Suprapubic skin (tissue), 4 donors: Measurements from ENCODE around the gene RASSF7. TPM values are rescaled to one million over a fixed set of nuclear protein-coding genes. Genes with fewer than 3 reads are reported as not detected.
A peak's percentile ranks its signal among the peaks of the same experiment; 100 is the strongest.

Experiments used
- DNase-seq, 2 donors: peaks; one replicate each; pipeline ENCODE4 v3.0.0-alpha.2; 2019; ENCODE audit warnings: low spot score in 2 of 2
- H3K27ac ChIP-seq: fragments of 200-600 bp; sonication (generic); one replicate; pipeline ENCODE4 v1.5.1; 2019
- H3K27me3 ChIP-seq: fragments of 200-600 bp; sonication (generic); one replicate; pipeline ENCODE4 v1.5.1; 2019
- H3K36me3 ChIP-seq: fragments of 200-600 bp; sonication (generic); one replicate; pipeline ENCODE4 v1.5.1; 2019
- H3K4me1 ChIP-seq: fragments of 200-600 bp; sonication (generic); one replicate; pipeline ENCODE4 v1.5.1; 2019
- H3K4me3 ChIP-seq: fragments of 200-600 bp; sonication (generic); one replicate; pipeline ENCODE4 v1.5.1; 2019; ENCODE audit warnings: mild to moderate bottlenecking
- H3K9me3 ChIP-seq: fragments of 200-600 bp; sonication (generic); one replicate; pipeline ENCODE4 v1.5.1; 2019
- EP300 ChIP-seq: sonication (generic); formaldehyde crosslinking; IDR thresholded peaks from one replicate; pipeline ENCODE4 v1.6.1; 2017; ENCODE audit warnings: antibody characterized with exemption
- POLR2A ChIP-seq, 2 donors: fragments of 450-650 bp; IDR thresholded peaks; one replicate each; pipeline ENCODE4 v1.6.1; 2017; ENCODE audit warnings: antibody characterized with exemption in 2 of 2, mild to moderate bottlenecking in 2 of 2, moderate library complexity in 2 of 2
- POLR2AphosphoS5 ChIP-seq, 3 donors: sonication (generic); formaldehyde crosslinking; IDR thresholded peaks; one replicate each; pipeline ENCODE4 v1.6.1; 2017; ENCODE audit warnings: antibody characterized with exemption in 3 of 3
- WGBS: methylation state at CpG from one replicate; pipeline ENCODE4 v1.1.5; 2018; 5-methylcytosine and 5-hydroxymethylcytosine counted together
- total RNA-seq, 4 donors: library from RNA; depleted of rRNA; stranded (reverse); fragments of >200 nt; gene quantifications; one replicate each; pipeline ENCODE4 v1.1.0, GENCODE V29; 2016
- TF ChIP-seq, protein P1 (sequence below), 2 donors: fragments of 200-600 bp in 1 of 2; fragments of 450-650 bp in 1 of 2; sonication (generic) in 1 of 2; IDR thresholded peaks; one replicate each; pipeline ENCODE4 v1.5.1; 2016 to 2019; ENCODE audit warnings: antibody characterized with exemption in 2 of 2, mild to moderate bottlenecking in 1 of 2, moderate library complexity in 1 of 2

RASSF7 gene
- total RNA-seq, 4 donors from 2014 or later = 82.6 to 113 (median 87.0) TPM

- no peak for TF ChIP-seq EP300
- TF ChIP-seq, protein P1, sequence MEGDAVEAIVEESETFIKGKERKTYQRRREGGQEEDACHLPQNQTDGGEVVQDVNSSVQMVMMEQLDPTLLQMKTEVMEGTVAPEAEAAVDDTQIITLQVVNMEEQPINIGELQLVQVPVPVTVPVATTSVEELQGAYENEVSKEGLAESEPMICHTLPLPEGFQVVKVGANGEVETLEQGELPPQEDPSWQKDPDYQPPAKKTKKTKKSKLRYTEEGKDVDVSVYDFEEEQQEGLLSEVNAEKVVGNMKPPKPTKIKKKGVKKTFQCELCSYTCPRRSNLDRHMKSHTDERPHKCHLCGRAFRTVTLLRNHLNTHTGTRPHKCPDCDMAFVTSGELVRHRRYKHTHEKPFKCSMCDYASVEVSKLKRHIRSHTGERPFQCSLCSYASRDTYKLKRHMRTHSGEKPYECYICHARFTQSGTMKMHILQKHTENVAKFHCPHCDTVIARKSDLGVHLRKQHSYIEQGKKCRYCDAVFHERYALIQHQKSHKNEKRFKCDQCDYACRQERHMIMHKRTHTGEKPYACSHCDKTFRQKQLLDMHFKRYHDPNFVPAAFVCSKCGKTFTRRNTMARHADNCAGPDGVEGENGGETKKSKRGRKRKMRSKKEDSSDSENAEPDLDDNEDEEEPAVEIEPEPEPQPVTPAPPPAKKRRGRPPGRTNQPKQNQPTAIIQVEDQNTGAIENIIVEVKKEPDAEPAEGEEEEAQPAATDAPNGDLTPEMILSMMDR (IDR thresholded peaks at IDR 0.05) = no peak
- no peak for TF ChIP-seq POLR2A (IDR thresholded peaks at IDR 0.05)
- WGBS = 86% methylated on average over 17 of the region's 28 CpGs
- H3K27me3 ChIP-seq = no peaks in the 10 kb centered on the region
- no peaks in the 10 kb centered on the region for H3K9me3 ChIP-seq
- H3K27ac ChIP-seq = no peak overlapping the region
- DNase-seq = peak; percentile 64 to 74
- peaks cover 34% of the 10 kb centered on the region for H3K4me1 ChIP-seq
- H3K36me3 ChIP-seq = peaks cover 31% of the 10 kb centered on the region
- no peak overlapping the region for H3K4me3 ChIP-seq
Observed at GRCh38 chr11:530960-531831, 29.6 kb upstream of the RASSF7 start.

- no peak for TF ChIP-seq POLR2A (IDR thresholded peaks at IDR 0.05)
- TF ChIP-seq POLR2AphosphoS5 (IDR thresholded peaks at IDR 0.05) = no peak
- TF ChIP-seq EP300 = no peak
- TF ChIP-seq, protein P1 (IDR thresholded peaks at IDR 0.05) = no peak
- no peaks in the 10 kb centered on the region for H3K9me3 ChIP-seq
- DNase-seq = no peak
- 91% methylated on average over 8 of the region's 18 CpGs for whole genome bisulfite sequencing
- no peak overlapping the region for H3K4me3 ChIP-seq
- H3K4me1 ChIP-seq = peaks cover 42% of the 10 kb centered on the region
- peaks cover 31% of the 10 kb centered on the region for H3K36me3 ChIP-seq
- H3K27ac ChIP-seq = no peak overlapping the region
- H3K27me3 ChIP-seq = no peaks in the 10 kb centered on the region
Observed at GRCh38 chr11:531919-532526, 28.7 kb upstream of the RASSF7 start.

GRCh38 chr11:532527-532985 is 28.2 kb upstream of the RASSF7 start:
- 66% methylated on average over 7 of the region's 23 CpGs for WGBS

GRCh38 chr11:532986-533585 is 27.7 kb upstream of the RASSF7 start:
- 62% methylated on average over 14 of the region's 33 CpGs for WGBS
- DNase-seq = peak; percentile 71 to 79
- Histone ChIP-seq H3K4me1 (peaks cover 52% of the 10 kb centered on the region), H3K27ac (no peak overlapping the region), H3K9me3 (no peaks in the 10 kb centered on the region), H3K36me3 (peaks cover 31% of the 10 kb centered on the region), H3K4me3 (peak overlapping the region; percentile 91), H3K27me3 (no peaks in the 10 kb centered on the region)
- TF ChIP-seq POLR2AphosphoS5 (IDR thresholded peaks at IDR 0.05) = no peak
- TF ChIP-seq EP300 = no peak

More at GRCh38 chr11:532527-532985, 28.2 kb upstream of the RASSF7 start:
- TF ChIP-seq POLR2AphosphoS5 (IDR thresholded peaks at IDR 0.05) (no peak), POLR2A (IDR thresholded peaks at IDR 0.05) (no peak), EP300 (no peak)
- TF ChIP-seq, protein P1 (IDR thresholded peaks at IDR 0.05) = no peak
- Histone ChIP-seq H3K4me3 (no peak overlapping the region), H3K36me3 (peaks cover 31% of the 10 kb centered on the region), H3K4me1 (peaks cover 47% of the 10 kb centered on the region), H3K27me3 (no peaks in the 10 kb centered on the region), H3K9me3 (no peaks in the 10 kb centered on the region), H3K27ac (no peak overlapping the region)
- DNase-seq = peak in 1 of 2 donors; percentile 79

DNA sequence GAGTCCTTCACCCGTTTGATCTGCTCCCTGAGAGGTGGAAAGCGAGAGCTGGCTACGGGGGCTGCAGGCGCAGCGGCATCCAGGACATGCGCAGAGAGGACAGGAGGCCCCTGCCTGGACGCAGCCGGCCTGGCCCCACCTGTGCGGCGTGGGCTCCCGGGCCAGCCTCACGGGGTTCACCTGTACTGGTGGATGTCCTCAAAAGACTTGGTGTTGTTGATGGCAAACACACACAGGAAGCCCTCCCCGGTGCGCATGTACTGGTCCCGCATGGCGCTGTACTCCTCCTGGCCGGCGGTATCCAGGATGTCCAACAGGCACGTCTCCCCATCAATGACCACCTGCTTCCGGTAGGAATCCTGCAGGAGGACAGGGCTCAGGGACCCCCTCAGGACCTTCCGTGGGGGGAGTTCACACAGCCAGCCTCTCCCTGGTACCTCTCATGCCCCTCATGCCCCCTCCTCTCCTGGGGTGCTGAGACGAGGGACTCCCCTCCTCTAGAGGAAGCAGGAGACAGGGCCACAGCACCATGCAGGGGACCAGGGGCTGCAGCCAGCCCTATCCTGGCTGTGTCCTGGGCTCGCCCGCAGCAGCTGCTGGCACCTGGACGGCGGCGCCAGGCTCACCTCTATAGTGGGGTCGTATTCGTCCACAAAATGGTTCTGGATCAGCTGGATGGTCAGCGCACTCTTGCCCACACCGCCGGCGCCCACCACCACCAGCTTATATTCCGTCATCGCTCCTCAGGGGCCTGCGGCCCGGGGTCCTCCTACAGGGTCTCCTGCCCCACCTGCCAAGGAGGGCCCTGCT is 27.0 kb upstream of the RASSF7 start:
- DNase-seq = peak; percentile 69 to 80
- Histone ChIP-seq H3K27ac (peak overlapping the region; percentile 20), H3K36me3 (peaks cover 31% of the 10 kb centered on the region), H3K4me3 (peak overlapping the region; percentile 91), H3K4me1 (peaks cover 52% of the 10 kb centered on the region), H3K9me3 (no peaks in the 10 kb centered on the region), H3K27me3 (no peaks in the 10 kb centered on the region)
- TF ChIP-seq POLR2A (IDR thresholded peaks at IDR 0.05) = no peak
- no peak for TF ChIP-seq POLR2AphosphoS5 (IDR thresholded peaks at IDR 0.05)
- TF ChIP-seq EP300 = no peak
- TF ChIP-seq, protein P1 (IDR thresholded peaks at IDR 0.05) = no peak
- WGBS = 78% methylated on average over 18 of the region's 37 CpGs
